ENCODE results near the gene TRPM3.

DNA sequence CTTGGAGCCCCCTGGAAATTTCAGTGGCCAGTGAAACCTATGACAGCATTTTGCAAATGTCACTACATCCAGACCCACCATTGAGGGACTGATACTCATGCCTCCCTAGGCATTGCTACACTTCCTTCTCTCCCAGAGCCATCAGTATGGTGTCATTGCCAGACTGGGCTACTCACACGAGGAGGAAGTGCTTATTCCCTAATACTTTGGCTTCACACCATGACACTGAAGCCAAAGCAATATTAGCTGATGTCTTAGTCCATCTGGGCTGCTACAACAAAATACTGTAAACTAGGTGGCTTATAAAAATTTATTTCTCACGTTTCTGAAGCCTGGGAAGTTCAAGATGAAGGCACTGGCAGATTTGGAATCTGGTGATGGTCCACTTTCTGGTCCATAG, 22.6 kb downstream of the TRPM3 start:
- TF ChIP-seq, protein P1, sequence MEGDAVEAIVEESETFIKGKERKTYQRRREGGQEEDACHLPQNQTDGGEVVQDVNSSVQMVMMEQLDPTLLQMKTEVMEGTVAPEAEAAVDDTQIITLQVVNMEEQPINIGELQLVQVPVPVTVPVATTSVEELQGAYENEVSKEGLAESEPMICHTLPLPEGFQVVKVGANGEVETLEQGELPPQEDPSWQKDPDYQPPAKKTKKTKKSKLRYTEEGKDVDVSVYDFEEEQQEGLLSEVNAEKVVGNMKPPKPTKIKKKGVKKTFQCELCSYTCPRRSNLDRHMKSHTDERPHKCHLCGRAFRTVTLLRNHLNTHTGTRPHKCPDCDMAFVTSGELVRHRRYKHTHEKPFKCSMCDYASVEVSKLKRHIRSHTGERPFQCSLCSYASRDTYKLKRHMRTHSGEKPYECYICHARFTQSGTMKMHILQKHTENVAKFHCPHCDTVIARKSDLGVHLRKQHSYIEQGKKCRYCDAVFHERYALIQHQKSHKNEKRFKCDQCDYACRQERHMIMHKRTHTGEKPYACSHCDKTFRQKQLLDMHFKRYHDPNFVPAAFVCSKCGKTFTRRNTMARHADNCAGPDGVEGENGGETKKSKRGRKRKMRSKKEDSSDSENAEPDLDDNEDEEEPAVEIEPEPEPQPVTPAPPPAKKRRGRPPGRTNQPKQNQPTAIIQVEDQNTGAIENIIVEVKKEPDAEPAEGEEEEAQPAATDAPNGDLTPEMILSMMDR (IDR thresholded peaks at IDR 0.05; ENCODE audit: low read depth, low read length), result no peak
- TF ChIP-seq EZH2phosphoT487 (IDR thresholded peaks at IDR 0.05; ENCODE audit: low read depth), result no peak

All from OCI-LY3 (cell line).